ENCODE data around the gene GABBR2.

DNA sequence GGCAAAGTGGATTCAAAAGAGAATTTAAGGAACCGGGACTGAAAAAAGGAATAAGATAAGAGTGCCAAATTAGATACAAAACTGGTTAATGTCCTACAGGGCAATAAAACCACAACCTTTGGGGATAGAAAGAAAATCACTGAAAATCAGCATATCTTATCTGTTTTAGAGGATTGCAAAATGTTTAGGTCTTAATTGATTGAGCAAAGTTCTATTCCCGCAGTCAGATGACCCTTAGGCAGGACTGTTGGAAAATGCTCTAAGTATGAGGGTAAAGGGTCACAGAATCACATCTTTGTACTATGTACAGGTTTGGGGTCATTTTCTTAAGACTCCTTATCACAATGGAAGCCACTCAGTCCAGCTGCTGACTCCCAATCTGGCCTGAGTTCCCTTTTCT lies 129.0 kb downstream of the GABBR2 start:
- no peak for TF ChIP-seq POLR2A (IDR thresholded peaks at IDR 0.05)
- TF ChIP-seq, protein P1, sequence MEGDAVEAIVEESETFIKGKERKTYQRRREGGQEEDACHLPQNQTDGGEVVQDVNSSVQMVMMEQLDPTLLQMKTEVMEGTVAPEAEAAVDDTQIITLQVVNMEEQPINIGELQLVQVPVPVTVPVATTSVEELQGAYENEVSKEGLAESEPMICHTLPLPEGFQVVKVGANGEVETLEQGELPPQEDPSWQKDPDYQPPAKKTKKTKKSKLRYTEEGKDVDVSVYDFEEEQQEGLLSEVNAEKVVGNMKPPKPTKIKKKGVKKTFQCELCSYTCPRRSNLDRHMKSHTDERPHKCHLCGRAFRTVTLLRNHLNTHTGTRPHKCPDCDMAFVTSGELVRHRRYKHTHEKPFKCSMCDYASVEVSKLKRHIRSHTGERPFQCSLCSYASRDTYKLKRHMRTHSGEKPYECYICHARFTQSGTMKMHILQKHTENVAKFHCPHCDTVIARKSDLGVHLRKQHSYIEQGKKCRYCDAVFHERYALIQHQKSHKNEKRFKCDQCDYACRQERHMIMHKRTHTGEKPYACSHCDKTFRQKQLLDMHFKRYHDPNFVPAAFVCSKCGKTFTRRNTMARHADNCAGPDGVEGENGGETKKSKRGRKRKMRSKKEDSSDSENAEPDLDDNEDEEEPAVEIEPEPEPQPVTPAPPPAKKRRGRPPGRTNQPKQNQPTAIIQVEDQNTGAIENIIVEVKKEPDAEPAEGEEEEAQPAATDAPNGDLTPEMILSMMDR (IDR thresholded peaks at IDR 0.05) = no peak
